HL-60/S4 treated with phorbol 12-myristate 13-acetate at 8.2 ng/mL for 4 days and 3 days (cell line): ENCODE measurements around the gene COL4A2.

Experiments used
- in situ Hi-C: fragments of 300-500 bp; cut with MboI; formaldehyde crosslinking; loops from 2 replicates; pipeline ENCODE4 v1.15.0; 2022; ENCODE audit warnings: low sequenced_read_pairs

COL4A2 gene

GRCh38 chr13:110272227-110272626 lies 34.9 kb upstream of the COL4A2 start:
- in situ Hi-C loops, result no loop called here

- in situ Hi-C loops, result no loop called here
Observed at GRCh38 chr13:110272651-110273050, 34.4 kb upstream of the COL4A2 start.

GRCh38 chr13:110273254-110273653 lies 33.8 kb upstream of the COL4A2 start:
- in situ Hi-C loops, result no loop called here

GRCh38 chr13:110274687-110275086 lies 32.4 kb upstream of the COL4A2 start:
- in situ Hi-C loops, result no loop called here

GRCh38 chr13:110275931-110276552 lies 31.0 kb upstream of the COL4A2 start:
- in situ Hi-C loops, result no loop called here

GRCh38 chr13:110276553-110276950 lies 30.5 kb upstream of the COL4A2 start:
- in situ Hi-C loops, result no loop called here

- in situ Hi-C loops, result no loop called here
Observed at GRCh38 chr13:110277357-110277975, 29.6 kb upstream of the COL4A2 start.

GRCh38 chr13:110278859-110279258 lies 28.2 kb upstream of the COL4A2 start:
- in situ Hi-C loops, result no loop called here

GRCh38 chr13:110279684-110280083 lies 27.4 kb upstream of the COL4A2 start:
- in situ Hi-C loops, result no loop called here

- in situ Hi-C loops, result no loop called here
Observed at GRCh38 chr13:110280231-110280813, 26.8 kb upstream of the COL4A2 start.

- in situ Hi-C loops, result no loop called here
Observed at GRCh38 chr13:110280985-110281688, 25.9 kb upstream of the COL4A2 start.

- in situ Hi-C loops, result no loop called here
Observed at GRCh38 chr13:110281736-110282135, 25.3 kb upstream of the COL4A2 start.

- in situ Hi-C loops, result no loop called here
Observed at GRCh38 chr13:110282316-110282841, 24.7 kb upstream of the COL4A2 start.

GRCh38 chr13:110283736-110284517 lies 23.2 kb upstream of the COL4A2 start:
- in situ Hi-C loops, result no loop called here

GRCh38 chr13:110284779-110285484 lies 22.2 kb upstream of the COL4A2 start:
- in situ Hi-C loops, result no loop called here

- in situ Hi-C loops, result no loop called here
Observed at GRCh38 chr13:110285991-110286832, 20.9 kb upstream of the COL4A2 start.

- in situ Hi-C loops, result no loop called here
Observed at GRCh38 chr13:110286833-110287819, 20.0 kb upstream of the COL4A2 start.

- in situ Hi-C loops, result no loop called here
Observed at GRCh38 chr13:110289174-110289573, 17.9 kb upstream of the COL4A2 start.
